MM.1S (cell line): ENCODE data around the gene ERC2.

Experiments
- DNase-seq: peaks from one replicate; pipeline ENCODE4 v3.0.0-alpha.2; 2015
- H2AFZ ChIP-seq: fragments of 300-600 bp; sonication (generic); 2 replicates; pipeline ENCODE4 v1.6.0; 2016; ENCODE audit warnings: antibody characterized with exemption, low read length
- H3F3A ChIP-seq: fragments of 300-600 bp; sonication (generic); 2 replicates; pipeline ENCODE4 v1.6.1; 2016; ENCODE audit warnings: mild to moderate bottlenecking, antibody characterized with exemption, low read length, moderate library complexity, mixed read lengths; ENCODE audit not compliant: insufficient read depth
- H3K27ac ChIP-seq: fragments of 300-600 bp; sonication (generic); 2 replicates; pipeline ENCODE4 v1.5.1; 2016; ENCODE audit warnings: mild to moderate bottlenecking, low read length
- H3K27me3 ChIP-seq: fragments of 300-600 bp; sonication (generic); replicated peaks from 2 replicates; pipeline ENCODE4 v1.6.0; 2016; ENCODE audit warnings: low read length; ENCODE audit not compliant: insufficient read depth
- H3K36me3 ChIP-seq: fragments of 300-600 bp; sonication (generic); replicated peaks from 2 replicates; pipeline ENCODE4 v1.6.1; 2016; ENCODE audit warnings: mild to moderate bottlenecking, low read length, mixed read lengths; ENCODE audit not compliant: insufficient read depth
- H3K4me1 ChIP-seq: fragments of 300-600 bp; sonication (generic); 2 replicates; pipeline ENCODE4 v1.6.1; 2016; ENCODE audit warnings: low read length, mixed read lengths
- H3K4me2 ChIP-seq: fragments of 300-600 bp; sonication (generic); 2 replicates; pipeline ENCODE4 v1.6.0; 2016; ENCODE audit warnings: low read depth, low read length
- H3K4me3 ChIP-seq: fragments of 300-600 bp; sonication (generic); 2 replicates; pipeline ENCODE4 v1.5.1; 2016; ENCODE audit warnings: low read length, mixed read lengths
- H3K79me2 ChIP-seq: fragments of 300-600 bp; sonication (generic); 2 replicates; pipeline ENCODE4 v1.6.1; 2016; ENCODE audit warnings: mixed run types, low read length, mixed read lengths
- H3K9ac ChIP-seq: fragments of 300-600 bp; sonication (generic); 2 replicates; pipeline ENCODE4 v1.6.1; 2016; ENCODE audit warnings: low read length, mixed read lengths
- H3K9me2 ChIP-seq: fragments of 300-600 bp; sonication (generic); replicated peaks from 2 replicates; pipeline ENCODE4 v1.6.1; 2016; ENCODE audit warnings: mild to moderate bottlenecking, low read length, mixed read lengths; ENCODE audit not compliant: insufficient read depth
- H3K9me3 ChIP-seq: fragments of 300-600 bp; sonication (generic); replicated peaks from 2 replicates; pipeline ENCODE4 v1.6.1; 2016; ENCODE audit warnings: mild to moderate bottlenecking, low read length, mixed read lengths; ENCODE audit not compliant: insufficient read depth
- H4K20me1 ChIP-seq: fragments of 300-600 bp; sonication (generic); 2 replicates; pipeline ENCODE4 v1.6.1; 2016; ENCODE audit warnings: mild to moderate bottlenecking, low read length, moderate library complexity, mixed read lengths; ENCODE audit not compliant: insufficient read depth
- EZH2 ChIP-seq: fragments of 300-600 bp; sonication (generic); optimal IDR thresholded peaks from 2 replicates; pipeline ENCODE3; 2017; ENCODE audit warnings: low read depth, mild to moderate bottlenecking, antibody characterized with exemption, low read length, mixed read lengths
- EZH2phosphoT487 ChIP-seq: fragments of 300-600 bp; sonication (generic); IDR thresholded peaks from 2 replicates; pipeline ENCODE4 v1.6.1; 2018; ENCODE audit warnings: antibody characterized with exemption, low read length
- TF ChIP-seq, protein P1 (sequence below): fragments of 300-600 bp; sonication (generic); IDR thresholded peaks from 2 replicates; pipeline ENCODE4 v1.5.1; 2016; ENCODE audit warnings: antibody characterized with exemption, low read length, mixed read lengths

ERC2 gene

DNA sequence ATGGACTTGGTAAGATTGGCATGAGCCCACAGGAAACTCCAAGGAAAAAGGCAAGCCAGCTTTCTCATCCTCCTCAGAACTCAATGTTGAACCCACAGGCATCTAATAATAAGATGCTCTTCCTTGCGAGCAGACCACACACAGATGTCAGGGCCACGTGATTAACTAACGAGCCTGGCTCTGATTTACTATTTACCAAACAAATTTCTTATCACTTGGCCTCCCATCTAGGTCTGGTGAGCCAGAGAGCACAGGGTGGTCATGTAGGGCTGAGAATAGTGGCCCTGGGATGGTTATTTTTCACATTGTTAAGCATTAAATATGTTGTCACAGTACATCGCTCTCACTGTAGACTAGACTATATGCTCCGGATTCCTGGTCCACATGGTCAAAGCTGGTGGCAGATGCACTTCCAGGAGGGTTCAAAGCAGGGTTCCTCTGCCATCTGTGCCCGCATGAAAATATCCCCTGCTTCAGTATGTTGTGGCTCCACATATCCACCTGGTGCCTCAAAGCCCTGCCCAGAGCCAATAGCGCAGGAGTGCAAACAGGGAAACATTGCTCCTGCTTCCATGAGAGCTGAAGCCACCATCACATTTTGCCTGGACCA, 508.7 kb downstream of the ERC2 start:
- no peaks in the 10 kb centered on the region for H3K27me3 ChIP-seq
- H3K4me3 ChIP-seq = no peak overlapping the region
- no peaks in the 10 kb centered on the region for H3K9me3 ChIP-seq
- TF ChIP-seq EZH2 (no peak), EZH2phosphoT487 (no peak)
- TF ChIP-seq, protein P1, sequence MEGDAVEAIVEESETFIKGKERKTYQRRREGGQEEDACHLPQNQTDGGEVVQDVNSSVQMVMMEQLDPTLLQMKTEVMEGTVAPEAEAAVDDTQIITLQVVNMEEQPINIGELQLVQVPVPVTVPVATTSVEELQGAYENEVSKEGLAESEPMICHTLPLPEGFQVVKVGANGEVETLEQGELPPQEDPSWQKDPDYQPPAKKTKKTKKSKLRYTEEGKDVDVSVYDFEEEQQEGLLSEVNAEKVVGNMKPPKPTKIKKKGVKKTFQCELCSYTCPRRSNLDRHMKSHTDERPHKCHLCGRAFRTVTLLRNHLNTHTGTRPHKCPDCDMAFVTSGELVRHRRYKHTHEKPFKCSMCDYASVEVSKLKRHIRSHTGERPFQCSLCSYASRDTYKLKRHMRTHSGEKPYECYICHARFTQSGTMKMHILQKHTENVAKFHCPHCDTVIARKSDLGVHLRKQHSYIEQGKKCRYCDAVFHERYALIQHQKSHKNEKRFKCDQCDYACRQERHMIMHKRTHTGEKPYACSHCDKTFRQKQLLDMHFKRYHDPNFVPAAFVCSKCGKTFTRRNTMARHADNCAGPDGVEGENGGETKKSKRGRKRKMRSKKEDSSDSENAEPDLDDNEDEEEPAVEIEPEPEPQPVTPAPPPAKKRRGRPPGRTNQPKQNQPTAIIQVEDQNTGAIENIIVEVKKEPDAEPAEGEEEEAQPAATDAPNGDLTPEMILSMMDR = no peak
- H3K36me3 ChIP-seq = no peaks in the 10 kb centered on the region
- H3K9ac ChIP-seq = no peak overlapping the region
- no peaks in the 10 kb centered on the region for H3K79me2 ChIP-seq
- no peak overlapping the region for H3K4me2 ChIP-seq
- no peaks in the 10 kb centered on the region for H3K4me1 ChIP-seq
- no peak for DNase-seq
- H4K20me1 ChIP-seq = no peaks in the 10 kb centered on the region
- no peak overlapping the region for H3K27ac ChIP-seq
- no peak overlapping the region for H2AFZ ChIP-seq
- H3F3A ChIP-seq = no peaks in the 10 kb centered on the region
- no peaks in the 10 kb centered on the region for H3K9me2 ChIP-seq

DNA sequence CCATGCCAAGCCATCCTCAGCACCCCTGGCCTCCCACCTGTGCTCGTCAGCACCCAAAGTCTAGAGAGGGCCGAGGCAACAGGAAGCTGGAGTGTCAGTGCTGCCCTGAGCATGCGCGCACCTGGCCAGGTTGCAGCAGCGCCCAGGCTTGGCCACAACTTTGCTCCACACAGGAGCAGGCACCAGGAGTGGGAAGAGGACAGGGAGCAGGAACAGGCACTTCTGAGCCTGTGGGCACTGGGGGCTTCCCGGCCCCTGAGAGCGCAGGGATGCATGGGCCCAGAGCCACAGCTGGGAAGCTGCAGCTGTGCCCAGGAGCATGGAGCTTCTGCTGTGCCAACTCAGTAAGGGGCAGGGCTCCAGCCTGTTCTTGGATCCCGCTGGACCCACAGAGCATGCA, 509.7 kb downstream of the ERC2 start:
- Histone ChIP-seq H3K4me1 (no peaks in the 10 kb centered on the region), H4K20me1 (no peaks in the 10 kb centered on the region), H3K9me2 (no peaks in the 10 kb centered on the region), H3F3A (no peaks in the 10 kb centered on the region), H3K4me2 (no peak overlapping the region), H3K36me3 (no peaks in the 10 kb centered on the region), H3K27me3 (no peaks in the 10 kb centered on the region), H2AFZ (no peak overlapping the region), H3K9me3 (no peaks in the 10 kb centered on the region), H3K79me2 (no peaks in the 10 kb centered on the region), H3K9ac (no peak overlapping the region), H3K4me3 (no peak overlapping the region), H3K27ac (no peak overlapping the region)
- no peak for DNase-seq
- TF ChIP-seq, protein P1 = no peak
- TF ChIP-seq EZH2phosphoT487 = no peak

DNA sequence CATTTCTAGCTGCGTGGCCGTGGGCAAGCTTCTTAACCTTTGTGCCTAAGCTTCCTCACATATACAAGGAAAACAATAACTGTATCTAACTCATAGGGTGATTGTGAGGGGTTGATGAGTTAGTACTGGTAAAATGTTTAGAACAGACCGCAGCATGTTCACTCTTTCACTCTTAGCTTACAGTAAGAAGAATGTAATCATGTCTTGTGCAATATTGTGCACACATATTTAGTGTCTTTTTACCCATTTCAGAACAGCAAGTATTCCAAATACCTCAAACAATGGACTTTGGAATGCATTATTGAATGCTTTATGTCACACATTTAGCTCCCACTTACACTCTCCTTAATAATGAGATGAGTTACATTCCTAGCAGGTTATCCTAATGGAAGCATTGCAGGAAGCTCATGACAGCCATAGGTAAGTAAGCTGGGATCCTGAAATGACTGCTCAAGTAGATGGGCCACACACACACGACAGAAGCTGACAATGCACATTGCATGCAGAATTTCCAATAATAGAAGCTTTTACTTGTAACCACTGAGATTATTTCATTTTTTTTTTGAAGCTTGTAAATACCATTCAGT, 512.3 kb downstream of the ERC2 start:
- DNase-seq = no peak
- Histone ChIP-seq H3K36me3 (no peaks in the 10 kb centered on the region), H3K9ac (no peak overlapping the region), H2AFZ (no peak overlapping the region), H3K27me3 (no peaks in the 10 kb centered on the region), H3K27ac (no peak overlapping the region), H3K4me3 (no peak overlapping the region), H3F3A (no peaks in the 10 kb centered on the region), H4K20me1 (no peaks in the 10 kb centered on the region), H3K4me1 (no peaks in the 10 kb centered on the region), H3K9me3 (no peaks in the 10 kb centered on the region), H3K9me2 (no peaks in the 10 kb centered on the region), H3K79me2 (no peaks in the 10 kb centered on the region), H3K4me2 (no peak overlapping the region)
- TF ChIP-seq EZH2 (no peak), EZH2phosphoT487 (no peak)
- TF ChIP-seq, protein P1 = no peak
